Iris pigment epithelial cell (primary cell): ENCODE data around the gene VMAC.
A peak's percentile ranks its signal among the peaks of the same experiment; 100 is the strongest.
"Not testable (repeated sequence)": the region's sequence is repeated elsewhere in the genome, so short reads cannot be mapped to it uniquely, and the experiment has no call there.

Experiments
- DNase-seq: peaks from one replicate; pipeline ENCODE4 v3.0.0-alpha.2; 2011; ENCODE audit warnings: low read depth

The VMAC gene, protein sequence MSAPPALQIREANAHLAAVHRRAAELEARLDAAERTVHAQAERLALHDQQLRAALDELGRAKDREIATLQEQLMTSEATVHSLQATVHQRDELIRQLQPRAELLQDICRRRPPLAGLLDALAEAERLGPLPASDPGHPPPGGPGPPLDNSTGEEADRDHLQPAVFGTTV

DNA sequence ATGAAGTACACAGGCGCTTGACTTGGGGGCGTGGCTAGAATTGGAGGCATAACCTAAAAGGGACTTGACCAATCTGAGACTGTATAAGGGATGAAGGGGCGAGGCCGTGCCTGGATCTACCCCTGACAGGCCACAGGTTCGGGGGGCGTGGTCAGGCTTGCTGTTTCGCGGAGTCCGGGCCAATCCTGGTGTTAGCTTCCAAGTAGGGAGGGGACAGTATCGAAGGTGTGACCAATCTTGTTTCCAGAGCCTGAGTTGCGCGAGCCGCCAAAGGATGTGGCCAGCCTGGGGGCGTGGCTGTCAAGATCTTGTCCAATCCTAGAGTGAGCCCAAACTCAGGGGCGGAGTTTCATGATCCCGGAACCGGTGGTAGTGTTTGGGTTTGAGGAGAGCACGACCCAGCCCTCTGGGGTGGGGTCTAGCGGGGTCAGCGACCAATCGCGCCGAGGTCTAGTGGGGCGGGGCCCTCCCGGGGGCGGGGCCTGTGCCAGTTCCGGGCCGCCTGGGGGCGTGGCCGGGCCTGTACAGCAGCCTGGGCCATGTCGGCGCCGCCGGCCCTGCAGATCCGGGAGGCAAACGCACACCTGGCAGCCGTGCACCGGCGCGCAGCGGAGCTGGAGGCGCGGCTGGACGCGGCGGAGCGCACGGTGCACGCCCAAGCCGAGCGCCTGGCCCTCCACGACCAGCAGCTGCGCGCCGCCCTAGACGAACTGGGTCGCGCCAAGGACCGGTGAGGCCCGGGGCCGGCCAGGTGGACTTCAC lies at the start of gene VMAC:
VMAC (plus strand) TSS at position 521 of the 762 bp plus-strand sequence; CDS start at position 540, 19 bp downstream.
- peak; percentile 100 for DNase-seq

DNA sequence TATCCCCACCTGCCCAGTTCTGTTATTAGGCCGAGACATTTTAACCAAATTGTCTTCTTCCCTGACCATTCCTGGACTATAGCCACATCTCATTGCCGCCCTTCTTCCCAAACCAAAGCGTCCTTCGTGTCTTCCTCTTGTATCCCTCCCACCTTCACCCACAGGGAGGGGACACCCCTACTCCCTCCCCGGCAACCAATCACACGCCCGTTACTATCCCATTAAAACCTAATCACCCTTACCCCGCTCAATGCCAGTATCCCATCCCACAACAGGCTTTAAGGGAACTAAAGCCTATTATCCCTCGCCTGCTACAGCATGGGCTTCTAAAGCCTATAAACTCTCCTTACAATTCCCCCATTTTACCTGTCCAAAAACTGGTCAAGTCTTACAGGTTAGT lies 49.5 kb upstream of the VMAC start:
- DNase-seq: not testable (repeated sequence)

DNA sequence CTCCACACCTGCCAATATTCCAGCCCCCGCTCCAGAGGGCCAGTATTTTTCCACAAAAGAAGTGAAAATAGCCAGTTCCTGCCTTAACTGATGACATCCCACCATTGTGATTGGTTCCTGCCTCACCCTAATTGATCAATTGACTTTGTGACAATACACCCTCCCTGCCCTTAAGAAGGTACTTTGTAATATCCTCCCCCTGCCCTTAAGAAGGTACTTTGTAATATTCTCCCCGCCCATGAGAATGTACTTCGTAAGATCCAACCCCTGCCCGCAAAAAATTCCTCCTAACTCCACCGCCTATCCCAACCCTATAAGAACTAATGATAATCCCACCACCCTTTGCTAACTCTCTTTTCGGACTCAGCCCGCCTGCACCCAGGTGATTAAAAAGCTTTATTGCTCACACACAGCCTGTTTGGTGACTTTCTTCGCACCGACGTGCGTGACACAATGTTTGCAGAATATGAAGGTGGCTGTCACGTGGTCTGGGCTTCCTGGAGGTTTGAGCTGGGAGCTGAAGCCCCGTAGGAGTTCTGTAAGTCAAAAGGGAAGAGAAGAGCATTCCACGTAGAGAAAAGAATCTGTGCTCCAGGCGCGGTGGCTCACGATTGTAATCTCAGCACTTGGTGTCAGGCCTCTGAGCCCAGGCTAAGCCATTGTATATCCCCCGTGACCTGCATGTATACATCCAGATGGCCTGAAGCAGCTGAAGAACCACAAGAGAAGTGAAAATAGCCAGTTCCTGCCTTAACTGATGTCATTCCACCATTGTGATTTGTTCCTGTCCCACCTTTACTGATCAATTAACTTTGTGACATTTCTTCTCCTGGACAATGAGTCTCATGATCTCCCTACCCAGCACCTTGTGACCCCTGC lies 47.2 kb upstream of the VMAC start:
- no peak for DNase-seq

DNA sequence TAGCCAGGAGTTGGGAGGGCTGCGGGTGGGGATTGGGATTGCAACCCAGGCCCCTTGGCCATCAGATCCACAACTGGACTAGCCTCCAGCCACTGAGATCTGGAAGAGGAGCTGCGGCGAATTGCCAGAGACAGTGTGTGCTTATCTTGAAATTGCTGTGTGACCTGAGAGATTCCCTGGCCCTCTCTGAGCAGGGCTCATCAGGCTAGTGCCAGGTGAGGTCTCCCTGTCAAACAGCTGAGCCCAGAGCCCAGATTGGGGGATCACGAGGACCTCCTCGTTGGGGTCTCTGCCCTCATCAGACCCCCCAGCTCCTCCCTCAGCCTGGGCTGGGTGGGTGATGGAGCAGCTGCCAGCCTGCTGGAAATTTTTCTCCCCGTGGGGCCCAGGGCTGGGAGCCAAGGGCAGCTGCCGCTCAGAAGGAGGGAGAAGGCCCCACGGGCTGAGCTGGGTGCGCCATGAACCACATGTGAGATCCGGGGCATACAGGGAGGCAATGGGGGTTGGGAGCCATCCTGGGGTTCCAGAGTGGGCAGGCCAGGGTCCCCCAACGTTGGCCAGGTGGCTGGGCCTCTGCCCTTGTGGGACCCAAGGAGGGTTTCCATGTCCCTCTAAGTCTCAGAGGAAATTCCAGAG lies 41.5 kb upstream of the VMAC start:
- DNase-seq: no peak

DNA sequence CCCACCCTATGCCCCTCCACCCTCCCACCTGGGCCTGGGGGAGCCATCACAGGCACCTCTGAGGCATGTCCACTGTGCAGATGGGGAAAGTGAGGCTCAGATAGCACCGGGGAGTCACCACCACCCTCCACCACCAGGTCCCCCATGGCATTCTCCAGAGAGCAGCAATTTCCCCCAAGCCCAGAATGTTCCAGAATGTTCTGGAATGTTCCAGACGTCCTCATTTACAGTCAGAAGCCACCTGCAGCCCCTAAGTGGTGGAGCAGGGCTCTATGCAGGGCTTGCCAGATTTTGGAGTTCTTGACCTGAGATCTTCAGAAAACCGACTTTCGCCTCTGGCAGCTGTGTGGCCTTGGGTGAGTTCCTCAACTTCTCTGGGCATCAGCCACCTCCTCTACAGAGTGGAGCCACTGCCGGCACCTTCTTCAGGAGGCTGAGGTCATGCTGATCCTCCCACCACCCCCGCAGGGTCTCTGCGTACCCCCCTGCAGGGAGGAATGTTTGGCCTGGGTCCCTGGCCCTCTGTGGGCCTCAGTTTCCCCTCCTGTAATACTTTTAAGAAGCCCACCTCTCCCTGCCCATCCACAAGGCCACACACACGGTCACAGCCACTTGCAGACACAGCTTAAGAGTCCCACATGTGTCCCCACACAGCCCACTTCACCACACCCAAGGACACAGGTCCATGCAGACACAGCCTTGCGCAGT lies 40.5 kb upstream of the VMAC start:
- DNase-seq: no peak

DNA sequence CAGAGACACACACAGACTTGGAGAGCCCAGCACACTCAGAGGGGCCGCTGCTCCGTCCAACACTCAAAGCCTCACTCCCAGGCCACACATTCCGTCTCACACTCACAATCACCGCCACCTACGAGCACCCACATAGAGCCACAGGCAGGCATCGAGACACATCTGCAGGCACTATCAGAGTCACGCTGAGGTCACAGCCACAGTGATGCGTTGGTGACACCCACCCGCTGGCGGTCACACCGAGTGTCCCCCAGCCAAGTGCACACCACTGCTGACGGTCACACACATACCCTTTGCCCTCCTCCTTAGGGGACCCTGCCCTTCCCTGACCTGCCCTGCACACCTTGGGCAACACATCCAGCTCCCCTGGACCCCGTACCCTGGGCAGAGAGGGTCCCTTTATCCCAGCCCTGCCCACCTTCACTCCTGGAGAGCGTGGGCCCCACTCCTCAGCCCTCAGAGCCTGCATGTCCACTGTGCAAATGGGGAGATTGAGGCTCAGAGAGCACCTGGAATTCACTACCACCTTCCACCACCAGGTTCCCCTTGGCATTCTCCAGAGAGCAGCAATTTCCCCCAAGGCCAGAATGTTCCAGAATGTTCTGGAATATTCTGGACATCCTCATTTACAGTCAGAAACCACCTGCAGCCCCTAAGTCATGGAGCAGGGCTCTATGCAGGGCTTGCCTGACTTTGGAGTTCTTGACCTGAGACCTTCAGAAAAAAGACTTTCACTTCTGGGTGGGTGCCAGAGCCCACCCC lies 39.8 kb upstream of the VMAC start:
- DNase-seq: no peak

DNA sequence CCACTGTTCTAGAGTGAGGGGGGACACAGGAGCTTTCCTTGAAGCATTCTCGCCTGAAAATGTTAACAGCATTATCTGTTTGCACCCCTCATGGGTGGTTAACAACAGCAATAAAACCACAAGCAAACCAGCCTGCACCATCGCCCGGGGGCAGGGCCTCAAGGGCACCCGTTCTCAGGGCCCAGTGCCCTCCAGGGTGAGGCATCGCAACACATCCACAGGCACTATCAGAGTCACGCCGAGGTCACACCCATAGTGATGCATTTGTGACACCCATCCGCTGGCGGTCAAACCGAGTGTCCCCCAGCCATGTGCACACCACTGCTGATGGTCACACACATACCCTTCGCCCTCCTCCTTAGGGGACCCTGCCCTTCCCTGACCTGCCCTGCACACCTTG lies 38.9 kb upstream of the VMAC start:
- no peak for DNase-seq

DNA sequence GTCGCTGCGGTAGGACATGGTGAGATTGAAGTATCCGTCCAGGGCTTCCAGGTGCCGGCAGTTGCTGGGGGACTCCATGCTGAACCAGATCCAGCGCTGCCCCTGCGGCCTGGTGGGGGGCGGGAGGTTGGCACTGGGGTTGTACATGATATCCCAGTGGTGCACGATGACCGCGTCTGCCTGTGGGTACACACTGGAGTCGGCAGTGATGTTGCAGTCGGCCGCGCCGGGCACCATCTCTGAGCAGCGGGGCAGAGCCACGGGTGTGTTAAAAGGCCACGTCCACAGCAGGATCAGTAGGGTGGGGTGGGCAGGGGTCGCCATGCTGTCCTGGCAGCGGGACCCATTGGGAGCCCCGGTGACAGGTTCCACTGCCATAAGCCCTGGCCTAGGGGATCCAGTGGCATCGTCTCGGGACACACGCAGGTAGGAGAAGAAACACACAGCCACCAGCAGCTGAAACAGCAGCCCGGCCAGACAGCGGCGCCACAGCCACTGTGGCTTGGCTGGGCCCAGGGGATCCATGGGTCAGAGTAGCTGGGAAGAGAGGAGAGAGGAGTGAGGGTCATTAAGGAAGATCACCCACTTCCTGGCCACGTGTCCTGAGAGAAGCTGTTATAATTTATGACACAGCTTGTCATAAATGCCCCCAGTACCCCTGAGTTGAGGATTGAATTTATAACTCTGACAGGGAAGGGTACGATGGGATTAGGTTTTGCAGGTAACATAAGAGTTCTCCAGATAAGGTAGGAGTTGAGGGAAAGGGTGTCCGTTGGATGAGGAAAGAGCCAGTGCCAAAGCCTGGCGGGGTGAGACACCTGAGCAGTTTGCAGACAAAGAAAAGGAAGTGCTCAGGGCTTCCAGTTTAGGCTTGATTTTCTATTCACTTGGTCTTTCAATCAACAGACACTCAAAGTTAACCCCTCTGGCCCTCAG lies 37.2 kb upstream of the VMAC start:
- DNase-seq: no peak

DNA sequence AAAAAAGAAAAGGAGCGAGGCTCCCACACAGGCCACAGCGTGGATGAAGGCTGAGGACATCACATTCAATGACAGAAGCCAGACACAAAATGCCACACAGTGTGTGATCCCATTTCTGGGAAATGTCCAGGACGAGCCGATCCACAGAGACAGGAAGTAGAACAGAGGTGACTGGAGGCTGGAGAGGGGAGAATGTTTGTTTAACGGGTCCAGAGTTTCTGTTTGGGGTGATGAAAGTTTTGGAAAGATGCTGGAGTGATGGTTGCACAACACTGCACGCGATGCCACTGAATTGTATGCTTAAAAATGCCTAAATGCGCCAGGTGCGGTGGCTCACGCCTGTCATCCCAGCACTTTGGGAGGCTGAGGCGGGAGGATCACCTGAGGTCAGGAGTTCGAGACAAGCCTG lies 33.7 kb upstream of the VMAC start:
- no peak for DNase-seq

DNA sequence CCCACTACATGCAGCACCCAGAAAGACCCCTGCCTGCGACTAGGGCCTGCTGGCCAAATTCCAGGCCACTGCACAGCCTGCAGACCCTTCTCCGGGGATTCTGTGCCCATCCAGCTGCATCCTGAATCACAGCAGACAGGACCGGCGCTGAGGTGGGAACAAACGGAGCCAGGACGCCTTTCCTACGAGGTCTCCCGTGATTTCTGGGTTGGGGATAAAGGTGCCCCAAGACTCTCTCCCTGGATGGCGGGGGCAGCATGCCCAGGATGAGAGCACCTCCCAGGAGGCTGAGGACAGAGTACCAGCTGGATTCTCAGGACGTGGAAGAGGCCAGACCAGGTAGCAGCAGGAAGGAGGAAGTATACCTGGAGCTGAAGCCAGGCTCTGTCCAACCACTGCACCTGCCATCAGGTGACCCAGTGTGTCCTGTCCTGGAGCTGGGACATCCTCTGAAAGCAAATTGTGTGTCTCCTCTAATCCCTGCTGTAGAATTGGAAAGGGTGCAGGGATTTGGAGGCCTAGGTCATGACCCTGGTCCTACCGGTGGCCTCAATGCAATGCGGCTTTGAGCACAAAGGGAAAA lies 31.0 kb upstream of the VMAC start:
- no peak for DNase-seq

DNA sequence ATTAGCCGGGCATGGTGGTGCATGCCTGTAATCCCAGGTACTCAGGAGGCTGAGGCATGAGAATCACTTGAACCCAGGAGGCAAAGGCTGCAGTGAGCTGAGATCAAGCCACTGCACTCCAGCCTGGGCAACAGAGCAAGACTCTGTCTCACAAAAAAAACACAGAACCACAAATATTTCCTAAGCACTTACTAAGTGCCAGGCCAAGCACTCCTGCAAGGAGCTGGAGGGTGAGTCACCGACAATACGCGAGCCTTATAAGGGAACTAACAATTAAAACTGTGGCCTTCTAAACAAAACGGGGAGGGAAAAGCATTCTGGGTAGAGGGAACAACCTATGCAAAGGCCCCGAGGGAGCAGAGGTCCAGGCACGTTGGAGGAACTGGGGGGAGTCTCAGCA lies 30.2 kb upstream of the VMAC start:
- DNase-seq: peak; percentile 79

DNA sequence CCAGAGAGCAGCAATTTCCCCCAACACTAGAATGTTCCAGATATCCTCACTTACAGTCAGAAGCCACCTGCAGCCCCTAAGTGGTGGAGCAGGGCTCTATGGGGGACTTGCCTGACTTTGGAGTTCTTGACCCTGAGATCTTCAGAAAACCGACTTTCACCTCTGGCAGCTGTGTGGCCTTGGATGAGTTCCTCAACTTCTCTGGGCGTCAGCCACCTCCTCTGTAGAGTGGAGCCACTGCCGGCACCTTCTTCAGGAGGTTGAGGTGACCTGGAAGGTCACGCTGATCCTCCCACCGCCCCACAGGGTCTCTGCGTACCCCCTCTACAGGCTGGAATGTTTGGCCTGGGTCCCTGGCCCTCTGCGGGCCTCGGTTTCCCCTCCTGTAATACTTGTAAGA lies 27.2 kb upstream of the VMAC start:
- no peak for DNase-seq

DNA sequence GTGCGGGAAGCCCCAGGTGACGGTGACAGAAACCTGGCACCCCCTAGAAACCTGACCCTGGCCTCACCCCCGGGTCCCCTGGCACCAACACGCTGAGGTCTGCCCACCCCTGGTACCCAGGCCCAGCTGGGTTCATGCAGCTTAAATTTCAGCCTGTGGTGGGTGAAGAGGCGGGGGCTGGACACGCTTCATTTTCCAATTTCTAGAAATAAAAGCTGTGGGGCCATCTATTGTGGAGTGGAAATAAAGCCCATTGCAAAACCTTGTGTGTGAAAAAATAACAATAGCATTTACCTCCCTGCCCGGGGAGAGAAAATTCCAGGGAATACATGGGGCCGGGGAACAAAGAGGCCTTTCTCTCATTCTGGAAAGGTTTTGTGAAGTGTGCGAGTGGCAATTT lies 26.8 kb upstream of the VMAC start:
- DNase-seq: no peak

DNA sequence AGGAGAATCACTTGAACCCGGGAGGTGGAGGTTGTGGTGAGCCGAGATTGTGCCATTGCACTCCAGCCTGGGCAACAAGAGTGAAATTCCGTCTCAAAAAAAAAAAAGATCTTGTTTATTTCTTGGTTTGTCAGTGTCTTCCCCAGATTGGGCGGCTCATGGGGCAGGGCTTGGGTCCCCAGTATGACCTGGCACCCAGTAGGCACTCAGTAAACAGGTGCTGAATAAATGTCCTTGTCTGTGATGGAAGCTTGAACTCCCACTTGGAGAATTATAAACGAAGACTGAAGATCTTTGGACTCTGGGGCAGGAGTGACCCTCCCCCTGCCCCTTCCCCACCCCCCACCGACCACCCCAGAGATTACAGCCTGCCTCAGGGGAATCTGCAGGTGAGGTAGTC lies 24.5 kb upstream of the VMAC start:
- no peak for DNase-seq

DNA sequence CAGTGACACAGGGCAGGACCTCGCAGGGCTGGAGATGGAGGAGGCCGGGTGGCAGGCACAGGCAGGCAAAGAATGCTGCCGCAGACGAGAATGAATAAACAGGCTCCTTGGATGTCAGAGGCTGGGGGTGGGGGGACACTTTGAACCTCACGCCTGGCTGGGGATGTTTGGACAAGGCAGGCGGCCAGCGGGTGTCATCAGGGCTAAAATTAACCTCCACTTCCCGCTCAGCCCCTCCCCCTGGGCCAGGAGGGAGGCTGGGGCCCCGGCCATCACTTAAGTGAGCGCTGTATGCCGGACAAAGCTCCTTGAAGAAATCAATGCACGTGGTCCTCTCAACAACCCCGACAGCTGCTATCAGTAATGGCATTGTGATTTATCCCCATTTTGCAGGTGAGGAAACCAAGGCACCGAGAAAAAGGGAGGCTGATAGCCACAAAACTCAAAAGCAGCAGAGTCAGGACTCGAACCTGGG lies 24.0 kb upstream of the VMAC start:
- DNase-seq: peak; percentile 82

DNA sequence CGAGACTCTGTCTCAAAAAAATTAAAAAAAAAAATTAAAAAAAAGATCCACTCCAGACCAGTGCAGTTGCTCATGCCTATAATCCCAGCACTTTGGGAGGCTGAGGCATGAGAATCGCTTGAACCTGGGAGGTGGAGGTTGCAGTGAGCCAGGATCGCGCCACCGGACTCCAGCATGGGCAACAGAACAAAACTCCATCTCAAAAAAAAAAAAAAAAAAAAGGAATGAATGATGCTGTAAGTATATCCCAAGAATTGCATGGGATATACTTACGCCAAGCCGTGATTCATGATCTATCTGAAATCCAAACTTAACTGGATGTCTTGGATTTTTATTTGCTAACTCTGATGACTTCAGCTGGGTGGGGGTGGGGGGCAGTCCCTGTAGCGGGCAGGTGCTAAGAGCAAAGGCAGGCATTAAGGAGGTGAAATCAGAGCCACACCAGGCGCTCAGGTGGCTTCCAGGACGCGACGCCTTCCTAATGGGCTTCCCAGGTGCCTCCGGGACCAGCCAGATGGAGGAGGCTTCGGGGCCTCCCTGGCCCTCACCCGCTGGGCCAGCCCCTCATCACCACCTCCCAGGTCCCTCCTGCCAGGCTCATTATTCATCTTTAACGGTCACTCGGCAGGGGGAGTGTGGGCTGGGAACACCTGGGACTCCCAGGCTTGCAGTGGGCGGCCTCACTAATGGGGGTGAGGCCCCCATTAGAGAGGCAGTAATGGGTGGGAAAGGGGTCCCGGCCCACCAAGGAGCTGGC lies 23.0 kb upstream of the VMAC start:
- no peak for DNase-seq

DNA sequence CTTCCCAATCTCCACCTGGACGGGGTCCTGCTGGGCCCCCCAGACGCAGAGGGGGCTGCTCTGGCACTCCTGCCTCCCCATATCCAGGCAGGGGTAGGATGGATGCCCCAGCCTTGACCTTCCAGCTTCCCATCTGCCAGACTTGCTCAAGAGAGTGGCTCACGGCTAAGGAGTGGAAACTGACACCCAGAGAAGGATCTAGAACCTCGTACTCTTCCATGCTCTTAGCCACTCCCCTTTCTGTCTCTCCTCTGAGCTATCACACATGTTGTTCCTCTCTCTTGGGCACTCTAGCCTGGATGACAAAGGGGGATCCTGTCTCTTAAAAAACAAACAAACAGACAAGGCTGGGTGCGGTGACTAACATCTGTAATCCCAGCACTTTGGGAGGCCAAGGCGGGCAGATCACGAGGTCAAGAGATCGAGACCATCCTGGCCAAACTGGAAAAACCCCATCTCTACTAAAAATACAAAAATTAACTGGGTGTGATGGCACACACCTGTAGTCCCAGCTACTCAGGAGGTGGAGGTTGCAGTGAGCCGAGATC lies 22.2 kb upstream of the VMAC start:
- DNase-seq: peak; percentile 43

DNA sequence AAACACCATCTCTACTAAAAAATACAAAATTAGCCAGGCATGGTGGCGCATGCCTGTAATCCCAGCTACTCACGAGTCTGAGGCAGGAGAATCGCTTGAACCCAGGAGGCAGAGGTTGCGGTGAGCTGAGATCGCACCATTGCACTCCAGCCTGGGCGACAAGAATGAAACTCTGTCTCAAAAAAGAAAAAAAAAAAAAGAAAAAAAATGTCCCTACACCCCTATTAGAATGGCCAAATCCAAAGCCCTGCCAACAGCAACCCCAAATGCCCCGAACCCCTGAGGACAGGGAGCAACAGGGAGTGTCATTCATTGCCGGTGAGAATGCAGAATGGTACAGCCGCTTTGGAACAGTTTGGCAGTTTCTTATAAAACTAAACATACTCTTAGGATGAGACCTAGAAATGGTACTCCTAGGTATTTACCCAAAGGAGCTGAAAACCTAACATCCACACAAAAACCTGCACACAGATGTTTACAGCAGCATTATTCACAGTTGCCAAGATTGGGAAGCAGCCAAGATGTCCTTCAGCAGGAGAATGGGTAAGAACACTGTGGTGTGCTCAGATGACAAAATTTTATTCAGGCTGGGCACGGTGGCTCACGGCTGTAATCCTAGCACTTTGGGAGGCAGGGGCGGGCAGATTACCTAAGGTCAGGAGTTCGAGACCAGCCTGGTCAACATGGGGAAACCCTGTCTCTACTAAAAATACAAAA lies 21.4 kb upstream of the VMAC start:
- DNase-seq: not testable (repeated sequence)
